T47D (cell line): ENCODE results near the gene TRABD.

ENCODE experiments used
- DNase-seq, 2 experiments: peaks; one replicate each; pipeline versions ENCODE4 v3.0.0 to v3.0.0-alpha.2; 2011 to 2012; ENCODE audit warnings: low read depth in 1 of 2, low spot score in 1 of 2
- JUND ChIP-seq: IDR thresholded peaks from 2 replicates; pipeline ENCODE4 v1.6.1; 2012; ENCODE audit warnings: low read depth
- in situ Hi-C: cut with HindIII; loops from 2 replicates; pipeline ENCODE4 v1.10.0; 2016; ENCODE audit warnings: low sequenced_read_pairs, low pct_unique_long_range_greater_than_20kb

TRABD gene

GRCh38 chr22:50228366-50228765, 42.7 kb downstream of the TRABD start:
- no peak for DNase-seq
- in situ Hi-C loops = no loop called here
- TF ChIP-seq JUND = no peak

- no peak for DNase-seq
- no peak for TF ChIP-seq JUND
- in situ Hi-C loops = no loop called here
Measured at GRCh38 chr22:50229370-50229769, 43.7 kb downstream of the TRABD start.

DNA sequence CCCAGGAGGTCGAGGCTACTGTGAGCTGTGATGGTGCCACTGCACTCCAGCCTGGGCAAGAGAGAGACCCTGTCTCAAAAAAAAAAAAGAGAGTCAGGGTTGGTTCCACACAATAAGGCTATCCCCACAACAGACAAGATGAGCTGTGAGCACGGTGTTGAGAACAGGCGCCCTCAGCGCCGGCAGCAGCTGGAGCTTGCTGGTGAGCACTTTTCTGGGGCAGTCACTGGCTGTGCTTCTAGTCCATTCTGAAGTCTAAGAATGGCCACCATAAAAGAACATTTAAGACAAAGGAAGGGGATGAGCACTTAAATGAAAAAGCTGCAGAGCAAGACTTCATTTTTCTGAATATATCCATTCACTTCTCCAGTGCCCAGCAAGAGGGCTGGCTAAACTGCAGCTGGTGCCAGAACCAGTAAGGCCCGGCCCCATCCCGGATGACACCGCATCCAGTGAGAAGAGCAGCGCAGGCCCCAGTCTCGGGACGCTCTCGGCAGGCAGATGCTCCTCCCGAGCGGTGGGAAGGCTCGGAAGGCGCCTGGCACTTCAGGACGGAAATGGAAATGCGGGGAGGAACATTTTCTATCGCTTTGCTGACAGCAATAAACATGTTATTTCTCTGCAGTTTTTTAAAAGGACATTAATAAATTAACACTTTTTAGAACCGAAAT, 46.9 kb downstream of the TRABD start:
- in situ Hi-C loops = no loop called here
- TF ChIP-seq JUND = no peak
- DNase-seq = no peak

GRCh38 chr22:50233223-50233622, 47.5 kb downstream of the TRABD start:
- in situ Hi-C loops = no loop called here

DNA sequence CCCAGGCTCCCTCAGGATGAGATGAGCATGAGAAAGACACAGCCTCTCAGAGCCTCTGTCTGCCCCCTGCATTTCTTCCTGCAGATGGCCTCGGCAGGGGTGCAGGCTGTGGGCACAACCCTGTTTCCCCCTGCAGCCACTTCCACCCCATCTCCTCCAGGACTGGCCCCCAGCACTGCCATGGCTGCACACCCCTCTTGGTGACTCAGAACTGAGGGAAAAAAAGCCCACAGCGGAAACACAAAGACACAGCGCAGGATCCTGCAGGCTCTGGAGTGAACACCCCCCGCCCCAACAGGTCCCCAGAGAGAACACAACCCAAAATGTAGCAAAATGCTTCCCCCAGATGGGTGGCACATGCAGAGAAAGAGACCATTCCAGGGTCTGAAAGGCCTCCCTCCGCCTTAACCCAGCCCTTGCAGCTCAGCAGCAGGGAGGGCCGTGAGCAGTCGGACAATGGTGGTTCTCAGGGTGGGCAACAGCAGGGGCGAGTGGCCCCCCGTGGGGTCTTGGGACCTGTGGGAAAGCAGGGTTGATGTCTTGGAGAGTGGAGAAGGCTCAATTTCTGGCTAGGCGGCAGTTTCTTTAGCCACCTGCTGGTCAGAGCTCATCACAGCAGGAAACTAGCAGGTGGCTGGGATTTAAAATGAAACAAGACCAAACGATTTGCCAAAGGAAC, 51.2 kb downstream of the TRABD start:
- TF ChIP-seq JUND = no peak
- in situ Hi-C loops = no loop called here
- DNase-seq = peak in 1 of 2 experiments; percentile 52

More at GRCh38 chr22:50233223-50233622, 47.5 kb downstream of the TRABD start:
- DNase-seq = no peak
- TF ChIP-seq JUND = no peak

DNA sequence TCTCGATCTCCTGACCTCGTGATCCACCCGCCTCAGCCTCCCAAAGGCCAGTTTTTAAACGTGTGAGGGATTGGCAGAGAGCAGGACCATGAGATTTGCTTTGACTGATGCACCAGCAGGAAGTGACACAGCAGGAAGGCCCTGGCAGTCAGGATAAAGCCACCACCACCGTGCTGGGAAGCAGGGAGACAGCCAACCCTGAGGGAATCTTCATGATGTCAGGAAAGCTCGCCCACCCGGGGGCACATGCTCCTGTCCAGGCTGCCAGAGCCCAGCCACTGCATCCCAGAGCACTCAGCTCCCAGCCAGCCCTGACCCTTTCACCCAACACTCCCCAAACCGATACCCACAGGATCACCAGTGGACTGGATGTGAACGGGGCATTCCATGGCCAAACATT, 53.0 kb downstream of the TRABD start:
- DNase-seq = no peak
- in situ Hi-C loops = no loop called here
- TF ChIP-seq JUND = no peak

DNA sequence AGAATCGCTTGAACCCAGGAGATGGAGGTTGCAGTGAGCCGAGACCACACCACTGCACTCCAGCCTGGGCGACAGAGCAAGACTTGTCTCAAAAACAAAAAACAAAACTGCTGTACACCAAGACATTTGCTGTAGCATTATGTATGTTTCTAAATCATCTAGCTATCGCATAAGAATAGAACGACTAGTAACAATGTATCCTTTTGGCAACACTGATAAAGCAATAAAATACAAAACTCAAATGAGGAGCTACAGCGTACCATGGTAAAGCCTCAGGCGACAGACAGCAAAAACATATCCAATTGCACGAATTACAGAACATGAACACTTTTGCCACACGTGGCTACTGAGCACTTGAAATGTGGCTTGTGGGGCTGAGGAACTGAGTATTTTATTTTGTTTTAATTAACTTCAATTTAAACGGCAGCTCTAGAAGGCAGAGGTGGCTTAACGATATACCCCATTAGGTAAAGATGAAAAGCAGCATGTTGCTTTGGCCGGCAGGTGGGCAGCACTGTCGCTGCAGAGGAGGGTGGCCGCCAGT, 56.8 kb downstream of the TRABD start:
- TF ChIP-seq JUND = no peak
- DNase-seq = no peak
- in situ Hi-C loops = no loop called here

- in situ Hi-C loops = no loop called here
- TF ChIP-seq JUND = no peak
- no peak for DNase-seq
Measured at GRCh38 chr22:50243685-50244419, 58.1 kb downstream of the TRABD start.

GRCh38 chr22:50244420-50245213, 58.9 kb downstream of the TRABD start, which contains the start of gene TUBGCP6:
TSS of gene TUBGCP6 (minus strand) at chr22:50245023. CDS start at chr22:50244459, 564 bp downstream.
- in situ Hi-C loops = no loop called here
- DNase-seq = peak; percentile 74 to 92

DNA sequence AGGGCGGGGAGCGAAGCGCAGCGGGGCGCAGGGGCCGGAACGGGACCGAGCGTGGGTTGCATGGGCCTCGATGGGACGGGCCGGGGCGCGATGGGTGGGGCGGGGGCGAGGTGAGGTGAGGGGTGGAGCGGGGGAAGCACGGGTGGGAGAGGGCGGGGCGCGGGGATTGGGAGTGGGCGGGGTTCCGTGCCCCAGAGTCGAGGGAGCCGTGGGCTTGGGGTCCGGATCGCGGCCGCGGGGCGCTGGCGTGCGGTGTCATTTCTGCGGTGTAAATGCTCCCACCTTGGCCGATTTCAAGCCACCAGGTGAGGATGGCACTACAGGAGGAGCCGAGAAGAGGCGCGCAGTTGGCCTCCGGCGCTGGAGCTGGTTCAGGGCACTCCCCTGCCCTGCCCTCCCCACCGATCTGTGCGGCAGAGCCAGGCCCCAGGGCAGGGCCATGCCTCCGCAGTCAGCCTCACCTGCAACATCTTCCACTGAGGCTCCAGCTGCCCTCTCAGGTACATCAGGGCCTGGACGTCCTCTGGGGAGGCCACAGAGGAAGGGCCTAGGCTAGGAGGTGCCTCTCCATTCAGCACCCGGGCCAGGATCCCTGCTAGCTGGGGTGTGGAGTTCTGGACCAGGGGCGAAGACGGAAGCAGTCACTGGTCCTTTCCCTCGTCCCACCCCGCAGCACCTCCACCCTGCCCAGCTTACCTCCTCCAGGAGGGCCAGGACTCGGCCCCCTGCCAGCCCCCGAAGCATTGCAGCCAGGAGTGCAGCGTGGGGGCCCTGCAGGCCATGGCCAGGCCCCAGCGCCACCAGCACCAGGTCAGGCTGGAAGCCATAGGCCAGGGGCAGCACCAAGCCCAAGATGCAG, 59.7 kb downstream of the TRABD start:
- TF ChIP-seq JUND = no peak
- in situ Hi-C loops = no loop called here
- DNase-seq = no peak

More at GRCh38 chr22:50244420-50245213, 58.9 kb downstream of the TRABD start, which contains the start of gene TUBGCP6:
- no peak for TF ChIP-seq JUND

GRCh38 chr22:50246242-50247175, 60.8 kb downstream of the TRABD start:
- DNase-seq = peak in 1 of 2 experiments; percentile 51
- in situ Hi-C loops = no loop called here
- TF ChIP-seq JUND = no peak
